Activated effector memory CD4-positive, alpha-beta T cell treated with anti-CD3 and anti-CD28 coated beads, Interleukin-2, amount 50 U/mL, for 16 hours (primary cell): ENCODE results near the gene CIDEA.
"Not testable (repeated sequence)": the region's sequence is repeated elsewhere in the genome, so short reads cannot be mapped to it uniquely, and the experiment has no call there.

Source experiments
- DNase-seq: peaks from one replicate; pipeline ENCODE4 v3.0.0-alpha.2; 2020

The CIDEA gene

DNA sequence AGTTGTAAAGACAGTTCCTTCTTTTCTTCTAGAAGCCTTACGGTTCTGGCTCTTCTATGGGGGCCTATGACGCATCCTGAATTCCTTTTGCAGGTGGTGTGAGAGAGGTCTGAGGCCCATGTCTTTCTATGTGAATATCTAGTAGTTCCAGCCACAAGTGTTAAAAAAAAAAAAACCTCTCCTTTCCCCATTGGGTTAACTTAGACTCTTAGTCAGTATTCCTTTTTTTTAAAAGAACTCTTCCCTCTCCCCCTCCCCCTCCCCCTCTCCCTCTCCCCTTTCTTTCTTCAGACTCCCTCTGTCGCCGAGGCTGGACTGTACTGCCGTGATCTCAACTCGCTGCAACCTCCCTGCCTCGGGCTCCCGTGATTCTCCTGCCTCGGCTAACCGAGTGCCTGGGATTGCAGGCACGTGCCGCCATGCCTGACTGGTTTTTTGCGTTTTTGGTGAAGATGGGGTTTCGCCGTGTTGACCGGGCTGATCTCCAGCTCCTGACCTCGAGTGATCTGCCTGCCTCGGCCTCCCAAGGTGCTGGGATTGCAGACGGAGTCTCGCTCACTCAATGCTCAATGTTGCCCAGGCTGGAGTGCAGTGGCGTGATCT, 11.4 kb upstream of the CIDEA start:
- no peak for DNase-seq

- DNase-seq = not testable (repeated sequence)
Measured at GRCh38 chr18:12243272-12243671, 10.9 kb upstream of the CIDEA start.

- no peak for DNase-seq
Measured at GRCh38 chr18:12245793-12246135, 8.4 kb upstream of the CIDEA start.

DNA sequence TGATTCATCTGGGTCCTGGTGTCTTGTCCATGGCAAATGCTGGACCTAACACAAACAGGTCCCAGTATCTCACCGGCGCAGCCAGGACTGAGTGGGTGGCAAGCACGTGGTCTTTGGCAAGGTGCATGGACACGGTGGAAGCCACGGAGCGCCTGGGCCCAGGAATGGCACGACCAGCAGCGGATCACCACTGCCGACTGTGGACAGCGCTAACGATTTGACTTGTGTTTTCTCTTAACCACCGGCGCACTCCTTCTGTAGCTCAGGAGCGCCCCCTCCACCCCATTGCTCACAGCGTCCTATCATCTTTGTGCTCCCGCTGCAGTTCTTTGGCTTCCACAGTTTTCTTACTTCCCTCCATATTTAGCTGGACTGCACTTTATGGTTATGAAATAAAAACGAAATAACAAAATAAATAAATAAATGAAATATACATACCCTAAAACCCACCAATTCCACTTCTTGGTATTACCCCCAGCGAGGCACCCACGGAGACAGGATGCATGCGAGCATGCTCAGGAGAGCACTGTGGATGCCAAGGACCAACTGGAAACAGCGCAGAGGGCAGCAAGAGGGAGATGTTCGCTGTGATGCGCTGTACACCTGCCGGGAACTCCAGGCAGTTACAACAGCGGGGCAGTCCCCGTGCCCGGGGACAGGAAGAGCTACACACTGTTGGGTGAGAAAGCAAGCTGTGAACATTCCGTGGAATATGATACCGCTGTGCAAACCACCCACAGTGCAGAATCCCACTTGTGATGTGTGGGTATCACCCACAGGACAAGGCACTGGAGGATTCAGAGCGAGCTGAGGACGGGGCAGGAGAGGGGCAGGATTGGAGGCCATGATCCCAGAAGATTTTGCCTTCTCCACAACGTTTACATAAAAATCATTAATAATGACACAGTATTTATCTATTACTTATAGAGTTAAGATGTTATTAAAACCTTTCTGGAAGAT, 7.0 kb upstream of the CIDEA start:
- no peak for DNase-seq

GRCh38 chr18:12247946-12248345, 6.2 kb upstream of the CIDEA start:
- no peak for DNase-seq

- peak; percentile 50 for DNase-seq
Measured at GRCh38 chr18:12248926-12249720, 5.0 kb upstream of the CIDEA start.

GRCh38 chr18:12251311-12251710, 2.9 kb upstream of the CIDEA start:
- no peak for DNase-seq

DNA sequence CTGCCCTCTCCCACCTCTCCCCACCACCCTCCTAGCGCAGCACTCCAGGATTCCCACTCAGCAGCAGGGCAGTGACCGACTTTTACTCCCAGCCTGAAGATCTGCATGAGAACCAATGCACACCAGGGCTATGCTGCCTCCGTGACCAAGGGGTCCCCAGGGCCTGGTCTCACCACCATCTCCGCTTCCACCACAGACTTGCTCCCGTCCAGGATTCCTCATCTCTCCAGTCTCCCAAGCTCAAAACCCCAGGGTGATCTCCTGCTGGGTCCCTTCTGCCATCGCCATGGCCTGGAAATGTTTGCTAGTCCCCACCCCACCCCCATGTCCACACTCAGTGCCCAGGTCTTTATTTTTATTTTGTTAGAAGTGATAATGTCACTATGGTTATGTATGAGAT, 2.1 kb upstream of the CIDEA start:
- DNase-seq = no peak

- DNase-seq = no peak
Measured at GRCh38 chr18:12253027-12253426, 1.1 kb upstream of the CIDEA start.

GRCh38 chr18:12253663-12254135, 462 bp upstream of the CIDEA start:
- DNase-seq = peak; percentile 30

GRCh38 chr18:12254820-12255511, 805 bp downstream of the CIDEA start:
- no peak for DNase-seq

DNA sequence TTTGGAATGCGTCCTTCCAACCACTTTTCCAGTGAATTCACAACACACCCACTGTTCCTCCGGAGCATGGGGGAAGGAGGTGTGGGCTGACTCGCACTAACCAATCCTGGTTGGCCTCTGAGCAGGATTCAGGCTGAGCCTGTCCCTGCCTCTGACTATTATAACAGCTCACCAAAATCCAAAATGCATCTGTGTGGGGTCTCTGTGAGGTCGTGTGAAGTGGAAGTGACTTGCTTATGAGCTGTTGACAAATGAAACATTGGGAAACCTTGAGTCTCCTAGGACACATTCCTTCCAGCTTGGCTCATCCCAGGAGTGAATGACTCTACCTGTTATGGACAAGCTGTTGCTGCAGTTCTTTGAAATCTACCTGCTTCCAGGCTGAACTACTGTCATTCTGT, 1.5 kb downstream of the CIDEA start:
- DNase-seq = no peak

DNA sequence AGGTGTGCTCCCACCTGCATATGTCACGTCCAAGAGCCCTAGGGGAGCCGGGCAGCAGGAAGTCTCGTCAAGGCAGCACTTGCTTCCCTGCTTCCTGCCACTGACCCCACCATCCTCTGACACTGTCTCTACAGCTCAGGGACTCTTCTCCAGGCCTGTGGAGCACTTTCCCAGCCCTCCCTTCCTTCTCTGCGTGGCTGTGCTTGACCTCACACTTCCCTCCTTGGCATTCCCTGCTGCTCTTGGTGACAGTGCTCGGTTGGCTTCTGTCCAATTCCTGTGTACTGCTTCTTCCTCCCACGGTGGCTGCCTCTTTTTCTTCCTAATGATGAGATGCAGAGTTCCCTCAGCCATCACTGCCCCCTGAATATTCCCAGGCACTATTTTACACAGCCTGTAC, 2.8 kb downstream of the CIDEA start:
- DNase-seq = no peak

GRCh38 chr18:12257996-12258718, 4.0 kb downstream of the CIDEA start:
- DNase-seq = no peak

DNA sequence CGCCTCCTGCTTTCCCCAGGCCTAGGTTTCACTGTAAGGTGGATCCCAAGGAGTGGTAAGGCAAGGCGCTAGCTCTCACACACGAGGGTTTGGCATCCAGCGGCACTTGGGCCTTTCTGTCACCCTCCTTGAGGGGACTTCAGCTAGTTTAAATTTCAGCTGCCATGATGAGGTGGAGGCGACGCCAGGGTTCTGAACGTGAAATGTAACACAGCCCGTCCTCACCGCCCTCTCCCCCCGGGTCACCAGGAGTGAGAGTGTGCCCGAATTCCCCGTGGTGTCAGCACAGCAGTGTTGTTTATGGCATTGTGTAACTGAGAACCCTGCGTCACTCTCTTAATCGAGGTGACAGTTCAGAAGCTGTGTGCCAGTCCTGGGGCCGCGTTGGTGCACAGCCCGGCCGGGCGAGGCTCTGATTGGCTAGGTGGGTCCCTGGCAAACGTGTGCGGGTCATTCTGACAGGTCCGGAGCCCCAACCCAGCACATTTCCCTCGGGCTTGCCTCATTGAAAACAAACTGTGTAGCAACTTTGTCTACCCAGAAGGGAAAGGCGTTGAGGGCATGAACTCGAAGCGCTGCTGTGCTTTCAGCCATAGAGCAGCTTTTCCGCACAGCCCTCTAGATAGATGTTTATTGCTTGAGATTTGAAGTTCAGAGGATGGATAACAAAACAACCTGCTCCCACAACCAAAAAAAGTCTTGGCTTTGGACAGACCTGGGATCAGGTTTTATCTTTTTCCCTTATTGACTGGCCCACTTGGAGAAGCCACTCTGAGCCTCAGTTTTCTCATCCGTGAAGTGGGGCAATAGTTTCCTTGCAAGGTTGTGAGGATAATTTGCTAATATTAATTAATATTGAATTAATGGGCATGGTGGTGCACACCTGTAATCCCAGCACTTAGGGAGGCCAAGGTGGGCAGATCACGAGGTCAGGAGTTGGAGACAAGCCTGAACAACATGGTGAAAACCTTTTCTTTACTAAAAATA, 4.9 kb downstream of the CIDEA start:
- DNase-seq = no peak

DNA sequence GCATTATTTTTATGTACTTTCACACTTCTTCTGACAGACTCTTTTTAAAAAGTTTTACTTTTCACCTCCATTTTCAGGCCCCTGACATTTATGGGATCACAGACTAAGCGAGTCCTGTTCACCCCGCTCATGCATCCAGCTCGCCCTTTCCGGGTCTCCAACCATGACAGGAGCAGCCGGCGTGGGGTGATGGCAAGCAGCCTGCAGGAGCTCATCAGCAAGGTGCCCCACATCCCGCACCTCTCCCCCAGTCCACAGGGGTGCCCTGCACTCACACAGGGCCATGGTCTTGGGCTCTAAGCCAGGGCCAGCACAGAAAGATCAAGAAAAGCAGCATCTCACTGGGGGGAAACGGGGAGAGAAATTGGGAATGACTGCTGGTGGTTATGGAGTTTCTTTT, 8.6 kb downstream of the CIDEA start:
- no peak for DNase-seq

- DNase-seq = no peak
Measured at GRCh38 chr18:12264864-12265263, 10.7 kb downstream of the CIDEA start.

DNA sequence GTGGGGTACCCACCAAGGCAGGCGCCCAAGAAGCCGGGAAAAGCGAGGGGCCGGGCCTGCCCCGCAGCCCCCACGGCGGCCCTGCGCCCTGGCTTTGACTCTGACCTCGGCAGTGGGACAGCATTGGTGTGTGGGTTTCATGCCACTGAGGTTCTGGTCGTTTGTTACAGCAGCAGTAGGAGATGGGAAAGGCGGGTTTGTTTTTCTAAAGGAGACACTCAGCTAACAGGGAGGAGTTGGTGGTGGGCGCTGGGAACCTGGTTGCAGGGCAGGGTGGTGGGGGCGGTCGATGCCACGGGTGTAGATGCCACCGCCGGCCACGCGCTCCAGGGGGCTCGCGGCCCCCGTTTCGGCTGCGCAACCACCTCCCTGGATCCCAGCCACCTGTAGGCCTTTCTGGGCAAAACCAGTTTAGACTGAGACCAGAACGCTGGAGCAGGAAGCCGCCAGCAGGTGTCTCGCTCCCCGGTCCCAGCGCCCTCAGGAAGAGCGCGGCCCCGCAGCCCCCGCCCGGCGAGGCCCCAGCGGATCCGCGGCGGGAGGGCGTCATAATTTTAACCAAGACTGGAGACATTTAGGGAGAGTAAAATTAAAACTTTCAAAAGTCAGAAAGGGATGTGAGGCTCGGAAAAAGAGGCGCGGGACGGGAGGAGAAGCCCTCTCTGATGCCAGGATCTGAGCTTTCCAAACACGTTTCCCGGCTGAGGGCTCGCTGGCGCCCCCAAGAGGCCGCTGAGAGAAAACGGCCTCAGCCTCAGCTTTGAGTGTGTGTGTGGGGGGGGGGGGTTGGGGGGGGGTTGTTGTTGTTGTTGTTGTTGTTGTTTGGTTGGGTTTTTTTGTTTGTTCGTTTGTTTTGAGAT, 17.4 kb downstream of the CIDEA start:
- peak; percentile 78 for DNase-seq

GRCh38 chr18:12274793-12275192, 20.6 kb downstream of the CIDEA start:
- no peak for DNase-seq
